SK-N-SH treated with all-trans-retinoic acid at 6 μM for 48 hours (cell line): ENCODE measurements around the gene UBE2H.
A peak's percentile ranks its signal among the peaks of the same experiment; 100 is the strongest.
"Not testable (repeated sequence)": the region's sequence is repeated elsewhere in the genome, so short reads cannot be mapped to it uniquely, and the experiment has no call there.

Source experiments
- ATAC-seq: fragments of 200-7000 bp; cut with Tn5 transposase; 3 replicates; pipeline ENCODE4 v1.9.1; 2020; ENCODE audit warnings: mild to moderate bottlenecking, moderate library complexity
- ARNTL ChIP-seq: fragments of 450-650 bp; formaldehyde crosslinking; IDR thresholded peaks from 2 replicates; pipeline ENCODE4 v1.5.0; 2020; ENCODE audit warnings: low read depth, mild to moderate bottlenecking, moderate library complexity, borderline replicate concordance
- BACH2 ChIP-seq: fragments of 250-450 bp; sonication (Bioruptor Pico); IDR thresholded peaks from 2 replicates; pipeline ENCODE4 v1.9.0; 2021; ENCODE audit warnings: mild to moderate bottlenecking, borderline replicate concordance
- CREB5 ChIP-seq: fragments of 250-450 bp; sonication (Bioruptor Pico); IDR thresholded peaks from 2 replicates; pipeline ENCODE4 v1.5.1; 2020; ENCODE audit warnings: low read depth, mild to moderate bottlenecking, moderate library complexity
- CSDC2 ChIP-seq: fragments of 250-450 bp; sonication (Bioruptor Pico); IDR thresholded peaks from 2 replicates; pipeline ENCODE4 v1.5.0; 2020; ENCODE audit warnings: mild to moderate bottlenecking, moderate library complexity
- CSRNP3 ChIP-seq: fragments of 250-450 bp; sonication (Bioruptor Pico); IDR thresholded peaks from 2 replicates; pipeline ENCODE4 v1.5.1; 2021; ENCODE audit warnings: mild to moderate bottlenecking, moderate library complexity
- GLIS3 ChIP-seq: fragments of 250-450 bp; sonication (Bioruptor Pico); IDR thresholded peaks from 2 replicates; pipeline ENCODE4 v1.5.0; 2020; ENCODE audit warnings: mild to moderate bottlenecking, moderate library complexity
- ISL1 ChIP-seq: fragments of 250-450 bp; sonication (Bioruptor Pico); IDR thresholded peaks from 2 replicates; pipeline ENCODE4 v2.1.2; 2022; ENCODE audit warnings: mild to moderate bottlenecking, moderate library complexity
- OSR1 ChIP-seq: fragments of 250-450 bp; sonication (Bioruptor Pico); IDR thresholded peaks from 2 replicates; pipeline ENCODE4 v1.8.0; 2022; ENCODE audit warnings: moderate library complexity, mild to moderate bottlenecking, inconsistent platforms
- PATZ1 ChIP-seq: fragments of 250-450 bp; sonication (Bioruptor Pico); IDR thresholded peaks from 2 replicates; pipeline ENCODE4 v1.8.0; 2020; ENCODE audit warnings: mild to moderate bottlenecking, moderate library complexity, borderline replicate concordance
- POU6F1 ChIP-seq: fragments of 250-450 bp; sonication (Bioruptor Pico); IDR thresholded peaks from 2 replicates; pipeline ENCODE4 v1.8.0; 2021; ENCODE audit warnings: low read depth, mild to moderate bottlenecking, moderate library complexity, borderline replicate concordance
- RARB ChIP-seq: fragments of 250-450 bp; sonication (Bioruptor Pico); IDR thresholded peaks from 2 replicates; pipeline ENCODE4 v1.8.0; 2021; ENCODE audit warnings: mild to moderate bottlenecking, moderate library complexity
- SNAI2 ChIP-seq: fragments of 250-450 bp; sonication (Bioruptor Pico); IDR thresholded peaks from 2 replicates; pipeline ENCODE4 v1.5.0; 2020; ENCODE audit warnings: mild to moderate bottlenecking, moderate library complexity
- TCF4 ChIP-seq: fragments of 250-450 bp; sonication (Bioruptor Pico); IDR thresholded peaks from 2 replicates; pipeline ENCODE4 v1.8.0; 2021; ENCODE audit warnings: mild to moderate bottlenecking, moderate library complexity, borderline replicate concordance
- TOX ChIP-seq: fragments of 250-450 bp; sonication (Bioruptor Pico); IDR thresholded peaks from 2 replicates; pipeline ENCODE4 v1.8.0; 2021; ENCODE audit warnings: mild to moderate bottlenecking, moderate library complexity, borderline replicate concordance
- TSHZ2 ChIP-seq: fragments of 250-450 bp; sonication (Bioruptor Pico); IDR thresholded peaks from 2 replicates; pipeline ENCODE4 v1.5.0; 2020; ENCODE audit warnings: mild to moderate bottlenecking, moderate library complexity
- ZFP3 ChIP-seq: fragments of 250-450 bp; sonication (Bioruptor Pico); IDR thresholded peaks from 2 replicates; pipeline ENCODE4 v1.5.0; 2020; ENCODE audit warnings: mild to moderate bottlenecking, moderate library complexity
- ZFP30 ChIP-seq: fragments of 450-650 bp; formaldehyde crosslinking; IDR thresholded peaks from 2 replicates; pipeline ENCODE4 v1.5.0; 2022; ENCODE audit warnings: mild to moderate bottlenecking, moderate library complexity
- ZNF565 ChIP-seq: fragments of 450-650 bp; formaldehyde crosslinking; conservative IDR thresholded peaks from 2 replicates; pipeline ENCODE4 v1.5.0; 2020; ENCODE audit warnings: low read depth, mild to moderate bottlenecking, moderate library complexity
- ZNF70 ChIP-seq: fragments of 450-650 bp; formaldehyde crosslinking; IDR thresholded peaks from 2 replicates; pipeline ENCODE4 v1.5.0; 2020; ENCODE audit warnings: mild to moderate bottlenecking, moderate library complexity
- ZNF8 ChIP-seq: fragments of 450-650 bp; formaldehyde crosslinking; IDR thresholded peaks from 2 replicates; pipeline ENCODE4 v1.5.0; 2020; ENCODE audit warnings: mild to moderate bottlenecking, moderate library complexity

UBE2H gene

GRCh38 chr7:129969881-129970446 lies 17.2 kb upstream of the UBE2H start:
- peak; percentile 96 for ATAC-seq
- 0 out of 2 replicates have a peak, but pooled peaks have one; percentile 60 for TF ChIP-seq ZFP3 (CRISPR knock-in tag)
- TF ChIP-seq CSDC2 = peak; percentile 79; the same call in 1 of the 2 replicates
- TF ChIP-seq CSRNP3 = no peak
- no peak for TF ChIP-seq TCF4 (CRISPR knock-in tag)
- peak; percentile 38; the same call in 1 of the 2 replicates for TF ChIP-seq ISL1 (CRISPR knock-in tag)
- TF ChIP-seq TOX (CRISPR knock-in tag) = peak; percentile 53; the same call in 1 of the 2 replicates

- TF ChIP-seq TOX (CRISPR knock-in tag) (no peak), ZNF565 (CRISPR knock-in tag) (no peak), GLIS3 (no peak), ZNF70 (CRISPR knock-in tag) (no peak), OSR1 (CRISPR knock-in tag) (no peak), RARB (CRISPR knock-in tag) (no peak), CSDC2 (no peak), CSRNP3 (no peak), POU6F1 (CRISPR knock-in tag) (no peak), ISL1 (CRISPR knock-in tag) (no peak), ARNTL (CRISPR knock-in tag) (no peak), ZFP3 (CRISPR knock-in tag) (no peak), ZNF8 (CRISPR knock-in tag) (no peak)
- ATAC-seq = no peak
Observed at GRCh38 chr7:129968592-129969383, 16.0 kb upstream of the UBE2H start.

GRCh38 chr7:129960204-129960475 lies 7.4 kb upstream of the UBE2H start:
- not testable (repeated sequence) for ATAC-seq

- TF ChIP-seq ZFP3 (CRISPR knock-in tag) (no peak), ISL1 (CRISPR knock-in tag) (no peak), CREB5 (CRISPR knock-in tag) (no peak), OSR1 (CRISPR knock-in tag) (no peak), ZFP30 (CRISPR knock-in tag) (no peak), PATZ1 (CRISPR knock-in tag) (no peak), SNAI2 (CRISPR knock-in tag) (no peak), POU6F1 (CRISPR knock-in tag) (no peak), TSHZ2 (CRISPR knock-in tag) (no peak), BACH2 (CRISPR knock-in tag) (no peak), RARB (CRISPR knock-in tag) (no peak), ARNTL (CRISPR knock-in tag) (no peak), GLIS3 (no peak)
- TF ChIP-seq, all 23 proteins: peak for 0
- ATAC-seq = no peak
Observed at GRCh38 chr7:129959471-129960203, 6.9 kb upstream of the UBE2H start.
